ENCODE results near the gene SMIM1.

SMIM1 gene

DNA sequence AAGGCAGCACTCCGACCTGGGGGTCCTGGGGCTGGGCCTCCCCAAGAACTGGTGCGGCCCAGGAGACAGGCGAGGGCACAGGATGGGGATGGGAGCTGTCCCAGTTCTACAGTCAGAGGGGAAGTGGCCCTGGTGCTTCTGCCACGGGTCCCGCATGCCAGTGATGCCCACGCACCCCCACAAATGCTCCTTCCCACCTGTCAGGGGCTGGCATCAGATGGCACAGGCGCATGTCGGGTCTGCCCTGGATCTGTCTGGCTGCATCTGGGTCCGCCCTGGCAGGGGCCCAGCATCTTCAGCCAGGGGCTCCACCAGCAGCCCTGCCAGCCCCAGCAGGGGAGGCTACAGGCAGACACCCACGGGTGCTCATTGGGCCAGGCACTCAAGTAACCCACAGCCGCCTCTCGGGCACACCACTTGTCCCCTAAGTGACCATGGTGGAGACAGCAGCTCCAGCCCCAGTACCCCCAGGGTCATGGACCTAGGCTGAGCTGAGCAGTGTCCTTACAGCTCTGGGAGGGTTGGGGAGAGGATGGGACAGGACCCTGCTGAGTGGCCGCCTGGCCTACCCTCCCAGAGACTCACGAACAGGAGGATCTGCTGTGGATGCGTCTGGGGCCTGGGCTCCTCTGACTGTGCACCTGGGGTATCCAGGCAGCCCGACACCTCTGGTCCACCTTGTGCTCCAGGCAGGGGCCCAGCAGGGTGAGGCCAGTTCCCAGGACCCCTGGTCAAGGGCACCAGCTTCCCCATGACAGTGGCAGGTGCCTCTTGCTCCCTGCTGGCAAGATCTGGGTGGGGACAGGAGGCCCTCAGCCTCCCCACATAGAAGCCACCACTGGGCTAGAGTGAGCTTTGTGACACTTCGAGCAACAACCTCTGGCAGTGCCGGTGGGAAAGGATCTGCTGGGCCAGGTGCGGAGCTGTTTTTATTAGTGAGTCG is 5.4 kb downstream of the SMIM1 start:
- no peak for DNase-seq

DNA sequence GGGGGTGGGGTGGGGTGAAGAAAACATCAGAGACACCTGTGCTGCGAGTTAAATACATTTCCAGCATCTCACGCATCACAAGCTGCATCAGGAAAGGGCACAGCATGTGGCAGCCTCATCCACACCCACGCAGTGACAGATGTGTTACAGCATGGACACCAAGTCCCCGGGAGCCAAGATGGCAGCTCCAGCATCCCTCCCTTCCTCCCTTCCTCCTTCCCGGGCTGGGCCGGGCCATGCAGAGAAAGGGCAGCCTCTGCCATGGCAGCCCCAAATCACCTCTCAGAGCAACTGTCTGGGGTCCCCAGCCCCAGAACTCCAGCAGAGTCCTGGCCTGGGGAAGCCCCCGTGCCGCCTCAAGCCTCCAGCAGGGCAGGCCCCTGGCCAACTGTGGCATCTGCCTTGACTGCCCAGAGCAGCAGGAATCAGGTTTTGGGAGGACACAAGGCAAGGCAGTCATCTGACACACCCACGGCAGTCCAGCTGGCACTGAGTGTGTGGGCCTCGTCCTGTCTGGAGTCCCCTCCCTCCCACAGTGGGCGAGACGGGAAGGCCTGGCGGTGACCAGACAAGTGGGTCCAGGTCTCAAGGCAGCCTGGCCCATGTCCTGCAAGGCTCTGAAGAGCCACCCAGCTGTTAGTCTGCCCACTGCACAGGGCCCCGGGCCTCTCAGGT is 6.2 kb downstream of the SMIM1 start:
- no peak for DNase-seq

DNA sequence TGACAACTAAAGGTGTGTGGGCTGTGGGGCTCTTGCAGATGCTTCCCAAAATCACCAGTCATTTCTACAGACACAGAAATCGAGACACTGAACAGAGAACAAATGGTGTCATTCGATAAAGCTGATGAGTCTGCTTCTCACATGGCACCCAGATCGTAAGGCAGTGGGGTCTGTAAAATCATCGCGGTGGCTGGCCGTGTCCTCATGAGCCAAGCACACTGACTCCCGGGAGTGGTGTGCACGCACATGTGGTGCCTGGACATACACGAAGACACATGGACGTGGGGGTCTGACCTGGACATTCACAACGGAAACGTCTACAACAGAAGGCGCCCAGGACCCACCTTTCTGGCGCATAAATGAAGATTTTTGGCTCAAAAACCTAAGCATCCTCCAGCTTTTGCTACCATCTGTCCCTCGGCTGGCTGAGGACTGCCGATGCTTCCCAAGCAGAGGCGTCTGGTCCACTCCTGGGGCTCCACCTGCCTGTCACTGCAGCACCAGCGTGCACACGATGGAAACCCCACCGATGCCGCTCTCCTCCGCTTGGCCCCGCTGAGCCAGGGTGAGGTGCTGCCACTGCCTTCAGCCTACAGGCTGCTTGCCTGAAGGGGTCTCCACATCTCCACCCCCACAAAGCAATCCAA is 6.8 kb downstream of the SMIM1 start:
- no peak for DNase-seq

DNA sequence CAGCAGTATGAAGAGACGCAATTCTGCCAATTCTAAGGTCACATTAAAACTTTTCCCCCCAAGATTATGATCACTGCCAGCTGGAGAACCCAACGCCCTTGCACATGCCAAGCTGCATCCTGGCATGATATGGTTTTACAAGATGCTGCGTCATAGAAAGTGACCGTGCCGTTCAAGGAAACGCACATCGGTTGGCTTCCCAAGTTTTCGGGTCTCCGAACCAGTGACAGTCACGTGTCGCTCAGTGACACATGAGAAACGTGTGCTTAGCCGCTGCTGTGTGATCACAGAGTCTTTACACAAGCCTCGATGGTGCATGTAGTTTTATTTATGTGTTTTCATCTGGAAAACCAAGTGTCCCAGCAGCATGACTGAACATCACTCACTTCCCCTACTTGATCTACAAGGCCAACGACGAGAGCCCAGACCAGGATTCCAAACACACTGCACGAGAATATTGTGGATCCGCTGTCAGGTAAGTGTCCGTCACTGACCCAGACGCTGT is 7.4 kb downstream of the SMIM1 start:
- DNase-seq = no peak

DNA sequence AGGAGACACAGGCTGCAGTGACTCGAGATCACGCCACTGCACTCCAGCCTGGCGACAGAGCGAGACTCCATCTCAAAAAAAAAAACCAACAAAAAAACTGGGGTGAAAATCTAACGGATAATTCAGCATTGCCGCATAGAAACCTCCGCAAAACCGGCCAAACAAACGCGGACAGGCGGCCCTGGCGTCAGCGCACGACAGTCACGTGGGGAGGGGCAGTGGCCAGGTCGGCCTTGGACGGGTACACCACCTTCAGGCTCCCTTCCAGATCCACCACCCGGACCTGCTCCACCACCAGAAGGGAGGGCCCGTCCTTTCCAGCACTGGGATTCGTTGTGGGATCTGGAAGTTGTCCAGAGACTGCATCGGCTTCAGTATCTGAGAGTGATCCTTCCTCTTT is 8.4 kb downstream of the SMIM1 start:
- no peak for DNase-seq

DNA sequence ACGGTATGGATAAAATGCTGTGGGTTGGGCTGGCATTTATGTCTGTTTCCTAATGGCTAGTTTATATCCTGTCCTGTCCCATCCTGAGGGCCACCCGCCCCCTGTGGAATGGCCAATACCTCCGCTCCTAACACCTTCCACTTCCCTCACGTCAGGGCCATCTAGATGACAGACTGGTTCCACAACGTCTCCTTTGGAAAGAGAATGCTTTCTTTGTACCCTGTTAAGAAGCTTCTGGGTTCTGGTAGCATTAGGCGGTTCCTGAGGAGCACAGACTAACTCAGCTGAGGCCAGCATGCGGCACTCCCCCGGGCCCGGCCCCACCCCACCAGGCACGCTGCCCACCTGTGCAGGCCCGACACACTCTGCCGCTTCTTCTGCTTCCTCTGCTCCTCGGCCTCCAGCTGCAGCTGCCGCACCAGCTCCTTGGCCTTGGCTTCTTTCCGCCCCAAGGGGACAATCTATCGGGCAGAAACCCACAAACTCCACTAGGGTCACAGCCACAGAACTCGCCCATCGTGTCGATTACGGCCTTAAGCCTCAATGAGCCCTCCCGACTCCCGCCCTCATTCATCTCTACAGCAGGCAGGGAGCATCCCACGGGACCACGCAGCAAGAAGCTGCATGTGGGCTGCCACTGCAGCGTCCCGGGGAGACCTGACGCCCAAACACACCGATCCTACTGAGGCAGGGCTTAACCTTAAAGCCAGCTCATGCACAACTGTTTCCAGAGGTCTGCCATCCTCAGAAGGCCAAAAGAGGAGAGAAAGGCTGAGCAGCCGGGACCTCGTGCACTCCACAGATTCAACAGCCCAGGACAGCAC is 11.3 kb downstream of the SMIM1 start:
- no peak for DNase-seq

DNA sequence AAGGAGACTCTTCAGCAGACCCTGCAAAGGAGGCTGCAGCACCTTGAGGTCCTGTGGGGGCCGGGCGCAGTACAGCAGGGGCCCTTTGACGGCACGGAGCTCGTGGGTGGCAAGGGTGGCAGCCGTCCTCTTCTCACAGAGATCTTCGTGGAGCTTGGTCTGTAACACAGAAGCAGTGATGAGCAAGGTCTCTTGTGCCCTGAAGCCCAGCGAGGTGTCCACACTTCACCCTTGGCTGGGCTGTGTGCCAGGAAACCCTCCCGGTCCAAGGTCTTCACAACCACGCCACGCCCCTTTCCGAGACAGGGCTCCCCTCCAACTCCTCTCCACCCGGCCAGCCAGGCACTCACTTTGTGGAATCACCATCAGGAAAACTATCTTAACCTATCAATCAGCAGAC is 12.5 kb downstream of the SMIM1 start:
- no peak for DNase-seq

DNA sequence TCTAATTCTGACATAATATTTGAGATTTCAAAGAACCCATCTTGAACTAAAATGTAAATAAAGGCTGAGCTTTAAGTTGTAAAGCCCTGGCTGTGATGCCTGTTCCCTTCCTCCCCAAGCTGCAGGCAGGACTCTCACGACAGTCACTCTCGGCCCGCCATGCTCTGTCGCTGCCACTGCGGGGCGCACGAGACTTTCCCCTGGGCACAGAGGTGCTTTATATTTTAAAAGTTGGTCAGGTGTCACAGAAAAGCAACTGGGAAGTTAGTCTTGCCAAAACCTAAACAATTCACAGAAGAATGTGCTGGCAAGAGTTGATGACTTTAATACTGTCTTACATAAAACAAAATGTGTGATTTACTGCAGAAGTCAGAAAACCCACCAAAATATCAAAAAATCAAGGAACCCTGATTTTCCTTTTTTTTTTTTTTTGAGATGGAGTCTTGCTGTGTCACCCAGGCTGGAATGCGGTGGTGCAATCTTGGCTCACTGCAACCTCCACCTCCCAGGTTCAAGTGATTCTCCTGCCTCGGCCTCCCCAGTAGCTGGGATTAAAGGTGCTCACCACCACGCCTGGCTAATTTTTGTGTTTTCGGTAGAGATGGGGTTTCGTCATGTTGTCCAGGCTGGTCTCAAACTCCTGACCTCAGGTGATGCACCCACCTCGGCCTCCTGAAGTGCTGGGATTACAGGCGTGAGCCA is 13.1 kb downstream of the SMIM1 start:
- DNase-seq = no peak

DNA sequence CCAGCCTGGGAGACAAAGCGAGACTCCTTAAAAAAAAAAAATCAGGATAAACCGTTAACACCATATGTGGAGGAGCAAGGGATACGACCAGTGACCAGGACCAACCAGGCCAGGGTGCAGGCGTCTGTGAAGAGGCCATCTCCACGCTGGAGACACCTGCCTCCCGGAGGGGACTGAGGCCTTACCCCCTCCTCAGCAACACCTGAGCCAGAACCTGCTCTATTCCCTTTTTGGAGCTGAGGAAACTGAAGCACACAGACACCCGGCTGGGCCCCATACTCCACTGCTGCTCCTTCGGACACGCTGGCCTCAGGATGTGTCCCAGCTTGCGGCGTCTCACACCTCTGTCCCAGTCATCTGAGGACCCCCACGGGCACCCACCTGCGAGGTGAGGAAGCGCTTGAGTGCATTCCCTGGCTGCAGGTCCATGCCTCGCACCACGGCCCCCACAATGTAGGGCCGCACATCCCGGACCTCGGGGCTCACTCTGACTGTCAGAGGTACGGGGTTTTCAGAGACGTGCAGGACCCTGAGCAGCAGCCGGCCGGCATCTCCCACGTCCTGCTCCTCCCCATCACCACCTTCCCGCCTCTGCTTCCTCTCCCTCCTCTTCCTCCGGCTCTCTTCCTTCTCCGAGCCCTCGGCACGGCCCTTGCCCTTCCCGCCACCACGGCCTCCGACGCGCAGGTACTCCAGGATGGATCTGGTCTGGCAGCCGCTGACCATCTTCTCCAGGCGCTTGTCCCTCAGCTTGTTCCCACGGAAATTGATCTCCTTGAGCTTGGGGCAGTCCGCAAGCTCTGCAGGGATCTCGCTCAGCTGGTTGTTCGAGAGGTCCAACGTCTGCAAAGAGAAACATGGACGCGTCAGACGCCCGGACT is 14.2 kb downstream of the SMIM1 start:
- no peak for DNase-seq

DNA sequence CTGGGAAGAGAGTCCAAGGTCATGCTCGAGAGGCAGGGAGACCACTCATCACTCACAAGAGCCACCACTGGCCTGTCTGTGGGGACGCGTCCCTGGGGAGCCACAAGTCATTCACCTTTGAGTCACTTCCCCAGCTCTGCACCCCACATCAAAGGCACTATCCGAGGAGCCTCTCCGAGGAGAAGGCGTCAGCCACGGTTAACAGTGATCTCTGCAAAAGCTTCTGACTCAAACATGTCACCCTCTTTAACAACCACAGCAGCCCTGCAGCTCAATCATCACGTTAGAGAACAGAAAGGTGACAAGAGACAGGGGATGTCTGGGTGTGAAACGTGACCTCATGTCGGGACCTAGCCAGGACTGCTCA is 14.8 kb downstream of the SMIM1 start:
- DNase-seq = peak; percentile 51

DNA sequence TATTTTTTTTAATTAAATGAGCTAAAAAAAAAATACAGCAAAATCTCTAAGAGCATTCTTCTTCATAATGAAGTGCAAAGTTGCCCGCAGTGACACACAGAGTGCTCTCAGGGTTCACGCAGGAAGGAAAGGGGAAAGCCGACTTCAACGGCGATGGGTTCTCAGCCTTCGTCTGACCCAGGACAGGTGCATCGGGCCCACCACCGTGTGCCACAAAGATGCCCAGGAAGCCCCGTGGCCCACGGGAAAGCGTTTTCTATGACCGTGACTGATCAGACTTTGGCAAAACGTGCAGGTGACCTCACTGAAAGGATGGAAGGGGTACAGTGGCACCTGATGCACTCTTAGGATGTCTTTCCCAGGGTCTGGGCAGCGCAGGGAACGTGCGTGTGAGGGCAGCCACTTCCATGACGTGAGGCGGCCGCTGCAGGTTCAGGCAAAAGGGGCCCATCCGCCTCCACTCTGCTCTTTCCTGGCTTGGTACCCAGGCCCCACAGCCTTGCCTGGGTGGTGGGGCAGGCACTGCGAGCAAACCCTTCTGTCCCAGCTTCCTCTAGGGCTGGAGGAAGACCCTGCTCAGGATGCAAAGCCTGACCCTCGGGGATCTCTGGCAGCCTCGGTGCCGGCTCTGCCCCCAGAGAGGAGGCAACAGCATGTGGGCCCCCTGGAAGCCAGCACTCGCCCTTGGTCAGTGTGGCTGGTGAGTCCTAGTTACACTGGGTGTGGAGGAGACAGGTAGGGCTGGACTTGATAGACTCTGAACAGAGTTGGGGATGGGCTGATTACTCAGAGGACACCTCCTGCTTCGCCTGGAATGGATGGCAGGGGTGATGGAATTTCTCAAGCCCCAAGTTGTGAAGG is 15.4 kb downstream of the SMIM1 start:
- no peak for DNase-seq

DNA sequence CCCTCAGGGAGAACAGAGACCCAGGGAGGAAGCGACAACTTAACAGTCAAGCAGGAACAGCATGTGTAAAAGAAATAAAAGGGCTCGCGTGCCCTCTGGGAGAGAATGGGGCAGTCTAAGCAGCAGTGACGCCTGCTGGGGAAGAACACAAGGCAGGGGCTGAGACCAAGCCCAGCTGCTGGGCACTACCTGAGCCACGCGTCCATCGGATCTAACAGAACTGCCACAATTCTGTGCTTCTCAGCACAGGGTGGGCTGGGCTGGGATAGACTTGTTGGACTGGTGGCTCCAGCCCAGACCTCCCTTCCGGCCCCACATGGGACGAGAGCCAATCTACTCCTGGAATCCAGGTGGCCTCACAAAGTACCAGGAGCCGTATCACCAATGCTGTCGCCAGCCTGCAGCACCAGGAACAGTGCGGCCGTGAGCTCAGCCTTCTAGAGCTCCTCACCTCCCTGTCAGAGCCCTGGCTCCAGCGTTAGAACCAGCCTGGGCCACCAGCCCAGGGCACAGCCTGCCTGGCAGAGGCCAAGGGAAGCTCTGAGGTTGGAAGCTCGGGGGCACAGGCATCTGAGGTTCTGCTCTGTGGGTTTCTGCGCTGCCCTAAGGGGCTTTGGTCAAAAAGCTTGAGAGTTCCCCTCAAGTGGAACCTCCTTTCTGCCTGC is 16.3 kb downstream of the SMIM1 start:
- DNase-seq = no peak

DNA sequence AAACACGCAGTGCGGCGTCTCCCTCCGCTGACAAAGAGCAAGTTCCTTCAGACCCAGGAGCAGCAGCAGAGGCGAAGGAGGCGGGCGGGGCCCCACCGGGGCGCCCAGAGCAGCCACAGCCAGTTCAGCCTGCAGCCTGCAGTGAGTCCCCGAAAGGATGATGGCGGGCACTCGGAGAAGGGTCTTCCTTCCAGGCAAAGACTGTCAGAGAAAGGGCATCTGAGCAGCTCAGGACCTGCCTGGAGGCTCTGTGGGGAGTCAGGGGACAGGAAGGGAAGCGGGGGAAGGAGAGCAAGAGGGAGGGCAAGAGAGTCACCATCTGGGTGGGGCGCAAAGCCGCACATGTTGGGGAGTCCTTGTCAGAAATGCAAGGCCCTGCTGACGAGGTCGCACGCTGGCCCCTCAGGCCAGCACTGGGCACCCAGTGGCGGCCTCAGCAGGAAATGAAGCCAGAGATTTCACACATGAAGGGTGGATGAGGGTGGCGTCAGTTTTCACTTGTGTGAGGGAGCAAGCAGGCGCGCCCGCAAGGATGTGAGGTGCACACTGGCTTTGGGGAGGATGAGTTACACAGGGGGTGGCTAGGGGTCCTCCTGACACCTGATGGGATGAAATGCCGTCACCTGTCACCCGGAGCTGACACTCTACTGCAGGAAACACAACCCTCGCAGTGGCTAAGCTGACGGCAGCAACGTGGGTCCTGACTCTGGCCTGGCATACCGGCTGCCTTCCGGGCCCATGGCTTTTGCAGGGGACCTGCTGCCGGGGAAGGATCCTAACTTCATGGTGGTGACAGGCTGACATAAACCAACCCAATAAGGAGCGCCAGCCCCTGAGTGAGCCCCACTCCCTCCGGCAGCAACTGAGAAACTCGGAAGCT is 17.1 kb downstream of the SMIM1 start:
- no peak for DNase-seq

DNA sequence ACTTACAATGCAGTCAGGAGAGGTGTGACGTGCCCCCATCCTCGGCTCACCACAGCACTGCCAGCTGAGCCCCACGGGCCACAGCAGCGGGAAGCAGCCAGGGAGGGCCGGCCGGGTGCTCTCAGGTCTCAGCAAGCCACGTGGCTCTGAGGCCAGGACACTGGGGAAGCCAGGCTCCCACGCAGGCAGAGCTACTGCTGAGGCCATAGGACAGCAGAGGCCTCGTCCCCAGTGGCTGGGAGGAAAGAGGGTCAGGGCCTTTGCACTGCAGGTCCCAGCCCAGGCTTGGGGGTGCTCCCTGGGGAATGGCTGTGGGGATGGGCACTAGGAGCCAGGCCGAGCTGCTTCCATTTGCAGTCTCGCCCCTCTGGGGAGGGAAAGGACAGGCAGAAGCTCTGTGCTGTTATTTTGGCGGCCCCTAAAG is 18.0 kb downstream of the SMIM1 start:
- no peak for DNase-seq

DNA sequence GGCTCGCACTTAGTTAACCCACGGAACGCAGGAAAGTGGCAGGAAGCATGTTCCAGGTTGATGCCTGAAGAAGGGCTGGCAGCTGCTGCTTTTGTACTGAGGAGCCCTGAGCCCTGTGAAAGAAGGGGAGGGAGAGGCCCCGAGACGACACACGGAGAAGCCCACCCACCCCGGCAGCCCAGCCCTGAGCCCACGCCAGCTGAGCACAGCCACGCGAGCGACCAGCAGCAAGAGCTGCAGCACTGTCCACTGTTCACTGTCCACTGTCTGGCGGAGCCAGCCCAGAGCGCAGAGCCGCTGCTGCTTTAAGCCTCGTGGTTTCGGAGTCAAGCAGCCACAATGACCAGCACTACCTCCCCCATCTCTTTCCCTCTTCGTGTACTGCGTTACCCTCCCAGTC is 18.4 kb downstream of the SMIM1 start:
- no peak for DNase-seq

DNA sequence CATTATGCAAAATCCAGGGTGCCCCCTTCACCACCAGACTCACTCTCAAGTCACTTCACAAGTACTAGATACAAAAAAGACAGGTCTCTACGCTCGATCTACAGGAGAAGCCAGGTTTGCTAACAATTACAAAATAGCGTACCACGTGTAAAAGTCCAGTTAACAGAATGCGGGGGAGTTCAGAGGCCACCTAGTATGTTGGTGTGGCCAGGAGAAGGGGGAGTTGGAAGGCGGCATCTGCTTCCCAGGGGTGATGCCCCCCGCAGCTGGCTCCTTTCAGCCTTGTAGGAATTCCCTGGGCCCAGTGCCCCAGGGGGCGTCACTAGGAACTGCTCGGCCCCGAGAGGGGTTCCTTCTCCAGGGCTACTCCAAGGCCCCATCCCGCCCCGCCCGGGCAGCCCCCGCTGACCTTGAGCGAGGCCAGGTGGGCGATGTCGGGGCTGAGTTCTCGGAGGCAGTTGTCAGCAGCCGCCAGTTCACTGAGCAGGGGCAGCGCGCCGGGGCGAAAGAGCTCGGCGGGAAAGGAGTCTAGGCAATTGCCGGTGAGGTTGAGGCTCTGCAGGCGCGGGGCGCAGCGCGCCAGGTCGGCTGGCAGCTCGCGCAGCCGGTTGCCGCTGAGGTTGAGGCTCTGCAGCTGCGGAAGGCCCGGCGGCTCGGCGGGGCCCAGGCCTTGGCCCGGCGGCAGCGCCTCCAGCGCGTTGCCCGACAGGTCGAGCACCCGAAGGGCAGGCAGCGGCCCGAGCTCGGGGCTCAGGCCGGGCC is 23.1 kb downstream of the SMIM1 start:
- no peak for DNase-seq

DNA sequence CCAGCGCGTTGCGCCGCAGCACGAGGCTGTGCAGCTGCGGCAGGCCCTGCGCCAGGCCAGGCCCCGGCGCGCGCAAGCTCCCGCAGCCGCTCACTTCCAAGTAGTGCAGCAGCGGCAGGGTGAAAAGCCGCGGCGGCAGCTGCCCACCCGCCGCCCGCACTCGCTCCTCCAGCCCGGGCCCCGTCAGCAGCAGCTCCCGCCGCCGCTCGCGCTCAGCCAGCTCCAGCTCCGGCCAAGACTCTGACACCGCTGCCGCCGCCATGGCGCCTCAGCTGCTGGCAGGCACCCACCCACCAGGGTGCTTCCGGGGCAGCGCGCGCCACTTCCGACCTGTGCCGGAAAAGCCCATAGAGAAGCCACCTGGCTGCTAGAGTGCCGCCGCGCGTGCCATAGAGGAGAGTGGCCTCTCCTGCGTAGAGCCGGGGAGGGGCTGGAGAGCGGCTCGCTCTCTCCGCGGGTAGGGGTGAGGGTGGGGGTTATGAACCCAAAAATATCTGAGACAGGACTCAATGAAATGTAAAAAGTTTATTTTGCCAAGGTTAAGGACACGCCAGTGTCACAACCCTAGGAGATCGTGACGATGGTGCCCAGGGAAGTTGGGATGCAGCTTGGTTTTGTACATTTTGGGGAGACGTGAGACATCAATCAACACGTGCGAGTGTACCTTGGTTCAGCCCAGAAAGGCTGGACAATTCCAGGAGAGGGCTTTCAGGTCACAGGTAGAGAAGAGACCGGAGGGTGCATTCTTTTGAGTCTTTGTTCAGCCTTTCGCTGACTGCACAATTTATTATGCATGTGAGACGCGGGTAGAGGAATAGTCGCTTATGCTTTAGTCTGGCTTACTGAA is 23.9 kb downstream of the SMIM1 start, which contains the start of gene LRRC47:
LRRC47 (minus strand) TSS at position 284 of the 847 bp plus-strand sequence; CDS start at position 262, 22 bp downstream.
- peak; percentile 96 for DNase-seq

All from CD4-positive, alpha-beta T cell treated with Interleukin-6 for 4 hours (primary cell).